COLO668 (cell line): Measurements from ENCODE around the gene UCK1.
"Not testable (repeated sequence)": the region's sequence is repeated elsewhere in the genome, so short reads cannot be mapped to it uniquely, and the experiment has no call there.

Experiments used
- DNase-seq: peaks from one replicate; lab custom pipeline; 2025; ENCODE audit not compliant: unreplicated experiment; lab: John Stamatoyannopoulos, UW

Gene UCK1

GRCh38 chr9:131554087-131554842, 23.2 kb upstream of the UCK1 start:
- no peak for DNase-seq

- no peak for DNase-seq
Observed at GRCh38 chr9:131552030-131552429, 21.0 kb upstream of the UCK1 start.

- DNase-seq, result not testable (repeated sequence)
Observed at GRCh38 chr9:131550465-131550864, 19.4 kb upstream of the UCK1 start.

- not testable (repeated sequence) for DNase-seq
Observed at GRCh38 chr9:131549186-131549585, 18.1 kb upstream of the UCK1 start.

- peak; percentile 73 for DNase-seq
Observed at GRCh38 chr9:131546336-131547084, 15.4 kb upstream of the UCK1 start.

- DNase-seq, result peak; percentile 65
Observed at GRCh38 chr9:131545786-131546335, 14.8 kb upstream of the UCK1 start.

- DNase-seq, result peak; percentile 98
Observed at GRCh38 chr9:131545003-131545785, 14.1 kb upstream of the UCK1 start, which contains the start of gene PRRT1B. TSS of gene PRRT1B (plus strand) at chr9:131545523. CDS start at chr9:131545616, 93 bp downstream.

GRCh38 chr9:131543141-131543540, 12.1 kb upstream of the UCK1 start:
- DNase-seq, result no peak

- no peak for DNase-seq
Observed at GRCh38 chr9:131539223-131539923, 8.3 kb upstream of the UCK1 start.

- DNase-seq, result no peak
Observed at GRCh38 chr9:131537946-131538345, 6.9 kb upstream of the UCK1 start.

- DNase-seq, result peak; percentile 5
Observed at GRCh38 chr9:131534721-131535237, 3.7 kb upstream of the UCK1 start.

- DNase-seq, result peak; percentile 77
Observed at GRCh38 chr9:131530546-131530919, 530 bp downstream of the UCK1 start.

- DNase-seq, result peak; percentile 12
Observed at GRCh38 chr9:131529597-131530545, 1.2 kb downstream of the UCK1 start.

GRCh38 chr9:131528886-131529505, 2.1 kb downstream of the UCK1 start:
- no peak for DNase-seq

- no peak for DNase-seq
Observed at GRCh38 chr9:131528186-131528585, 2.9 kb downstream of the UCK1 start.

GRCh38 chr9:131525643-131526565, 5.2 kb downstream of the UCK1 start:
- no peak for DNase-seq

- DNase-seq, result no peak
Observed at GRCh38 chr9:131524665-131525315, 6.3 kb downstream of the UCK1 start.
